ENCODE data around the gene NDUFS5.
"Not testable (repeated sequence)": the region's sequence is repeated elsewhere in the genome, so short reads cannot be mapped to it uniquely, and the experiment has no call there.

Gene NDUFS5

GRCh38 chr1:39016604-39017171, 9.5 kb upstream of the NDUFS5 start:
- DNase-seq = no peak

- DNase-seq = no peak
Observed at GRCh38 chr1:39017266-39017665, 8.9 kb upstream of the NDUFS5 start.

GRCh38 chr1:39020494-39020893, 5.7 kb upstream of the NDUFS5 start:
- DNase-seq = not testable (repeated sequence)

- no peak for DNase-seq
Observed at GRCh38 chr1:39021426-39021825, 4.7 kb upstream of the NDUFS5 start.

- no peak for DNase-seq
Observed at GRCh38 chr1:39023140-39023539, 3.0 kb upstream of the NDUFS5 start.

- no peak for DNase-seq
Observed at GRCh38 chr1:39026866-39027507, 837 bp downstream of the NDUFS5 start.

- no peak for DNase-seq
Observed at GRCh38 chr1:39034114-39034654, 8.0 kb downstream of the NDUFS5 start.

GRCh38 chr1:39036678-39037077, 10.5 kb downstream of the NDUFS5 start:
- DNase-seq = no peak

- DNase-seq = no peak
Observed at GRCh38 chr1:39043513-39043912, 17.4 kb downstream of the NDUFS5 start.

- no peak for DNase-seq
Observed at GRCh38 chr1:39044762-39045161, 18.6 kb downstream of the NDUFS5 start.

GRCh38 chr1:39045231-39045630, 19.1 kb downstream of the NDUFS5 start:
- no peak for DNase-seq

- DNase-seq = no peak
Observed at GRCh38 chr1:39046613-39047210, 20.6 kb downstream of the NDUFS5 start.

- DNase-seq = no peak
Observed at GRCh38 chr1:39047374-39048229, 21.5 kb downstream of the NDUFS5 start.

GRCh38 chr1:39048745-39049370, 22.7 kb downstream of the NDUFS5 start:
- no peak for DNase-seq

- no peak for DNase-seq
Observed at GRCh38 chr1:39050001-39050400, 23.9 kb downstream of the NDUFS5 start.

- not testable (repeated sequence) for DNase-seq
Observed at GRCh38 chr1:39051193-39051850, 25.2 kb downstream of the NDUFS5 start.

- no peak for DNase-seq
Observed at GRCh38 chr1:39051956-39052355, 25.8 kb downstream of the NDUFS5 start.

GRCh38 chr1:39055213-39055710, 29.1 kb downstream of the NDUFS5 start:
- not testable (repeated sequence) for DNase-seq

- not testable (repeated sequence) for DNase-seq
Observed at GRCh38 chr1:39061516-39061915, 35.4 kb downstream of the NDUFS5 start.

- DNase-seq = no peak
Observed at GRCh38 chr1:39061951-39062350, 35.8 kb downstream of the NDUFS5 start.

GRCh38 chr1:39063191-39063590, 37.0 kb downstream of the NDUFS5 start:
- DNase-seq = no peak

GRCh38 chr1:39063775-39064174, 37.6 kb downstream of the NDUFS5 start:
- no peak for DNase-seq
